ENCODE data around the gene SEPTIN12. TPM values are rescaled to one million over a fixed set of nuclear protein-coding genes. Genes with fewer than 3 reads are reported as not detected.
A peak's percentile ranks its signal among the peaks of the same experiment; 100 is the strongest.
"Not testable (repeated sequence)": the region's sequence is repeated elsewhere in the genome, so short reads cannot be mapped to it uniquely, and the experiment has no call there.

The SEPTIN12 gene
- total RNA-seq, 2 donors from 2014 or later, result not detected

GRCh38 chr16:4795828-4796572, 7.9 kb upstream of the SEPTIN12 start:
- Mint-ChIP-seq H3K36me3 (no peaks in the 10 kb centered on the region), H3K27ac (no peak overlapping the region), H3K9me3 (no peaks in the 10 kb centered on the region)
- no peak for DNase-seq (ENCODE audit: low spot score in 2 of 2)
- ATAC-seq, result no peak

- DNase-seq (ENCODE audit: low spot score in 2 of 2) (no peak), ATAC-seq (no peak)
- H3K9me3 Mint-ChIP-seq, result no peaks in the 10 kb centered on the region
- H3K27ac Mint-ChIP-seq, result no peak within 1 kb of the TSS
- no peaks in the 10 kb centered on the region for H3K36me3 Mint-ChIP-seq
Measured at GRCh38 chr16:4795181-4795827, 7.2 kb upstream of the SEPTIN12 start, which contains the start of gene SMIM22. SMIM22 (plus strand) TSS chr16:4795369; CDS start chr16:4795735, 366 bp downstream.

GRCh38 chr16:4792951-4793513, 4.9 kb upstream of the SEPTIN12 start:
- H3K9me3 Mint-ChIP-seq, result no peaks in the 10 kb centered on the region
- DNase-seq (ENCODE audit: low spot score in 2 of 2), result no peak
- ATAC-seq, result no peak
- H3K27ac Mint-ChIP-seq, result peak overlapping the region in 1 of 2 donors; percentile 44
- no peaks in the 10 kb centered on the region for H3K36me3 Mint-ChIP-seq

- no peaks in the 10 kb centered on the region for H3K9me3 Mint-ChIP-seq
- ATAC-seq (peak in 1 of 2 donors; percentile 75), DNase-seq (ENCODE audit: low spot score in 2 of 2) (no peak)
- no peaks in the 10 kb centered on the region for H3K36me3 Mint-ChIP-seq
- H3K27ac Mint-ChIP-seq, result no peak overlapping the region
Measured at GRCh38 chr16:4790871-4791270, 2.7 kb upstream of the SEPTIN12 start.

- H3K9me3 Mint-ChIP-seq, result no peaks in the 10 kb centered on the region
- H3K27ac Mint-ChIP-seq, result no peak overlapping the region
- ATAC-seq (no peak), DNase-seq (ENCODE audit: low spot score in 2 of 2) (no peak)
- no peaks in the 10 kb centered on the region for H3K36me3 Mint-ChIP-seq
Measured at GRCh38 chr16:4790261-4790660, 2.1 kb upstream of the SEPTIN12 start.

- no peaks in the 10 kb centered on the region for H3K36me3 Mint-ChIP-seq
- no peaks in the 10 kb centered on the region for H3K9me3 Mint-ChIP-seq
- no peak overlapping the region for H3K27ac Mint-ChIP-seq
- ATAC-seq (no peak), DNase-seq (ENCODE audit: low spot score in 2 of 2) (no peak)
Measured at GRCh38 chr16:4788910-4789309, 765 bp upstream of the SEPTIN12 start.

- no peak overlapping the region for H3K27ac Mint-ChIP-seq
- DNase-seq (ENCODE audit: low spot score in 2 of 2) (no peak), ATAC-seq (no peak)
- no peaks in the 10 kb centered on the region for H3K9me3 Mint-ChIP-seq
- no peaks in the 10 kb centered on the region for H3K36me3 Mint-ChIP-seq
Measured at GRCh38 chr16:4788489-4788889, 344 bp upstream of the SEPTIN12 start.

GRCh38 chr16:4787068-4787467, 1.1 kb downstream of the SEPTIN12 start:
- no peak overlapping the region for H3K27ac Mint-ChIP-seq
- no peaks in the 10 kb centered on the region for H3K9me3 Mint-ChIP-seq
- ATAC-seq, result no peak
- H3K36me3 Mint-ChIP-seq, result no peaks in the 10 kb centered on the region
- DNase-seq (ENCODE audit: low spot score in 2 of 2), result no peak

- DNase-seq (ENCODE audit: low spot score in 2 of 2), result no peak
- Mint-ChIP-seq H3K27ac (no peak overlapping the region), H3K36me3 (no peaks in the 10 kb centered on the region), H3K9me3 (no peaks in the 10 kb centered on the region)
- ATAC-seq, result no peak
Measured at GRCh38 chr16:4785758-4786433, 2.2 kb downstream of the SEPTIN12 start.

- H3K36me3 Mint-ChIP-seq; H3K9me3 Mint-ChIP-seq; H3K27ac Mint-ChIP-seq; ATAC-seq; DNase-seq (ENCODE audit: low spot score in 2 of 2): not testable (repeated sequence)
Measured at GRCh38 chr16:4784444-4784987, 3.6 kb downstream of the SEPTIN12 start.

GRCh38 chr16:4783951-4784336, 4.2 kb downstream of the SEPTIN12 start:
- no peak overlapping the region for H3K27ac Mint-ChIP-seq

GRCh38 chr16:4783251-4783950, 4.7 kb downstream of the SEPTIN12 start:
- no peak for DNase-seq (ENCODE audit: low spot score in 2 of 2)
- Mint-ChIP-seq H3K27ac (no peak overlapping the region), H3K36me3 (no peaks in the 10 kb centered on the region), H3K9me3 (no peaks in the 10 kb centered on the region)
- ATAC-seq, result no peak

More at GRCh38 chr16:4783951-4784336, 4.2 kb downstream of the SEPTIN12 start:
- ATAC-seq (no peak), DNase-seq (ENCODE audit: low spot score in 2 of 2) (no peak)
- Mint-ChIP-seq H3K9me3 (no peaks in the 10 kb centered on the region), H3K36me3 (no peaks in the 10 kb centered on the region)

- Mint-ChIP-seq H3K9me3 (no peaks in the 10 kb centered on the region), H3K36me3 (no peaks in the 10 kb centered on the region), H3K27ac (no peak overlapping the region)
- ATAC-seq, result no peak
- no peak for DNase-seq (ENCODE audit: low spot score in 2 of 2)
Measured at GRCh38 chr16:4780235-4780634, 7.9 kb downstream of the SEPTIN12 start.

GRCh38 chr16:4778050-4778392, 10.1 kb downstream of the SEPTIN12 start:
- Mint-ChIP-seq H3K9me3 (no peaks in the 10 kb centered on the region), H3K36me3 (no peaks in the 10 kb centered on the region), H3K27ac (no peak overlapping the region)
- no peak for DNase-seq (ENCODE audit: low spot score in 2 of 2)
- no peak for ATAC-seq

GRCh38 chr16:4777339-4778049, 10.7 kb downstream of the SEPTIN12 start:
- ATAC-seq (no peak), DNase-seq (ENCODE audit: low spot score in 2 of 2) (no peak)
- Mint-ChIP-seq H3K27ac (no peak overlapping the region), H3K36me3 (no peaks in the 10 kb centered on the region), H3K9me3 (no peaks in the 10 kb centered on the region)

GRCh38 chr16:4776141-4776705, 11.9 kb downstream of the SEPTIN12 start:
- no peak for DNase-seq (ENCODE audit: low spot score in 2 of 2)

More at GRCh38 chr16:4776141-4776705, 11.9 kb downstream of the SEPTIN12 start:
- Mint-ChIP-seq H3K27ac (peak overlapping the region in 1 of 2 donors; percentile 11), H3K9me3 (no peaks in the 10 kb centered on the region), H3K36me3 (no peaks in the 10 kb centered on the region)
- no peak for ATAC-seq

Data from activated naive CD4-positive, alpha-beta T cell treated with anti-CD3 and anti-CD28 coated beads, Interleukin-2, amount 50 U/mL, for 72 hours (primary cell).